ENCODE results near the gene ZNF839.

GRCh38 chr14:102345232-102345631 is 25.7 kb downstream of the ZNF839 start:
- no peak for TF ChIP-seq REST (IDR thresholded peaks at IDR 0.05; ENCODE audit: insufficient read depth in 1 of 2, low read depth in 2 of 2, low read length in 2 of 2)
- TF ChIP-seq TAF1 (IDR thresholded peaks at IDR 0.05; ENCODE audit: borderline replicate concordance, insufficient read depth, low read length): no peak

Measured in PFSK-1 (cell line).